Peyer's patch (tissue), 4 donors: ENCODE data around the gene USF1. TPM values are rescaled to one million over a fixed set of nuclear protein-coding genes. Genes with fewer than 3 reads are reported as not detected.
"Not testable (repeated sequence)": the region's sequence is repeated elsewhere in the genome, so short reads cannot be mapped to it uniquely, and the experiment has no call there.

Experiments
- DNase-seq, 3 donors: peaks; one replicate each; pipeline ENCODE4 v3.0.0-alpha.2; 2017 to 2019
- H3K27ac ChIP-seq, 4 donors: fragments of 200-600 bp; sonication (generic); one replicate each; pipeline ENCODE4 v1.5.1; 2016 to 2019
- H3K27me3 ChIP-seq, 2 donors: fragments of 200-600 bp; sonication (generic); one replicate each; pipeline ENCODE4 v1.5.1; 2019
- H3K36me3 ChIP-seq, 3 donors: fragments of 200-600 bp; sonication (generic); one replicate each; pipeline ENCODE4 v1.5.1; 2016 to 2019
- H3K4me1 ChIP-seq, 4 donors: fragments of 200-600 bp; sonication (generic); one replicate each; pipeline ENCODE4 v1.5.1; 2016 to 2019
- H3K4me3 ChIP-seq, 4 donors: fragments of 200-600 bp; sonication (generic); 1 replicate in 3 of 4; 2 replicates in 1 of 4; pipeline ENCODE4 v1.5.1; 2016 to 2019; ENCODE audit warnings: mild to moderate bottlenecking in 1 of 4
- H3K9me3 ChIP-seq, 4 donors: fragments of 200-600 bp; sonication (generic); one replicate each; pipeline ENCODE4 v1.5.1; 2016 to 2019; ENCODE audit warnings: mild to moderate bottlenecking in 1 of 4
- CTCF ChIP-seq, 6 experiments: fragments of 450-650 bp in 4 of 6; fragments of 200-600 bp in 2 of 6; sonication (generic) in 1 of 6; IDR thresholded peaks; one replicate each; pipeline ENCODE4 v1.5.1; 2017 to 2019; ENCODE audit warnings: antibody characterized with exemption in 6 of 6, mild to moderate bottlenecking in 3 of 6, moderate library complexity in 1 of 6
- POLR2A ChIP-seq, 2 donors: fragments of 450-650 bp; IDR thresholded peaks; one replicate each; pipeline ENCODE4 v1.5.1; 2017; ENCODE audit warnings: antibody characterized with exemption in 2 of 2, mild to moderate bottlenecking in 2 of 2, moderate library complexity in 2 of 2
- total RNA-seq, 4 donors: library from RNA; depleted of rRNA; stranded (reverse); fragments of >200 nt; gene quantifications; one replicate each; pipeline ENCODE4 v1.1.0, GENCODE V29; 2016

Gene USF1
- total RNA-seq, 4 donors from 2014 or later, result 72.0 to 119 (median 98.2) TPM

GRCh38 chr1:161021165-161021969 lies 24.4 kb downstream of the USF1 start:
- Histone ChIP-seq H3K4me1 (peaks cover 0 to 28% (median 3%) of the 10 kb centered on the region in 4 donors), H3K36me3 (no peaks in the 10 kb centered on the region), H3K27me3 (no peaks in the 10 kb centered on the region), H3K4me3 (peak overlapping the region; percentile 46 to 81 (median 62)), H3K9me3 (no peaks in the 10 kb centered on the region), H3K27ac (peak overlapping the region; percentile 74 to 91 (median 88))
- peak in 1 of 6 experiments; percentile 7 for TF ChIP-seq CTCF (IDR thresholded peaks at IDR 0.05)
- peak; percentile 94 to 95 for TF ChIP-seq POLR2A (IDR thresholded peaks at IDR 0.05)
- peak; percentile 92 to 99 (median 98) for DNase-seq

GRCh38 chr1:161020509-161021164 lies 25.1 kb downstream of the USF1 start, which contains the start of gene F11R:
TSS of gene F11R (minus strand) at chr1:161021152. CDS start at chr1:161021073, 79 bp downstream.
- TF ChIP-seq CTCF (IDR thresholded peaks at IDR 0.05) (peak in 3 of 6 experiments; percentile 40 to 54 (median 51)), POLR2A (IDR thresholded peaks at IDR 0.05) (peak; percentile 43 to 60)
- DNase-seq, result peak in 2 of 3 donors; percentile 55 to 80
- H3K4me3 ChIP-seq, result peak within 1 kb of the TSS; percentile 46 to 81 (median 62)

GRCh38 chr1:161019751-161020495 lies 25.9 kb downstream of the USF1 start:
- H3K4me1 ChIP-seq, result peaks cover 0 to 34% (median 3%) of the 10 kb centered on the region in 4 donors
- H3K9me3 ChIP-seq, result no peaks in the 10 kb centered on the region
- TF ChIP-seq CTCF (IDR thresholded peaks at IDR 0.05), result no peak
- no peak for TF ChIP-seq POLR2A (IDR thresholded peaks at IDR 0.05)
- H3K27me3 ChIP-seq, result no peaks in the 10 kb centered on the region
- peak overlapping the region; percentile 46 to 81 (median 62) for H3K4me3 ChIP-seq
- H3K27ac ChIP-seq, result peak overlapping the region; percentile 74 to 91 (median 88)
- DNase-seq, result no peak
- no peaks in the 10 kb centered on the region for H3K36me3 ChIP-seq

More at GRCh38 chr1:161020509-161021164, 25.1 kb downstream of the USF1 start, which contains the start of gene F11R:
- Histone ChIP-seq H3K27ac (peak within 1 kb of the TSS; percentile 74 to 91 (median 88)), H3K9me3 (no peaks in the 10 kb centered on the region), H3K27me3 (no peaks in the 10 kb centered on the region), H3K4me1 (peaks cover 0 to 28% (median 3%) of the 10 kb centered on the region in 4 donors), H3K36me3 (no peaks in the 10 kb centered on the region)

- not testable (repeated sequence) for H3K36me3 ChIP-seq, DNase-seq, H3K27me3 ChIP-seq, H3K9me3 ChIP-seq
- Histone ChIP-seq H3K27ac (peak overlapping the region in 2 of 4 donors; percentile 51 to 89), H3K4me3 (peak overlapping the region in 2 of 4 donors; percentile 69 to 81), H3K4me1 (peaks cover 0 to 39% (median 6%) of the 10 kb centered on the region in 4 donors)
These were observed 26.6 kb downstream of the USF1 start for GRCh38 chr1:161019111-161019660.

GRCh38 chr1:161018631-161018930 lies 27.2 kb downstream of the USF1 start:
- Histone ChIP-seq H3K36me3 (no peaks in the 10 kb centered on the region), H3K27ac (peak overlapping the region in 3 of 4 donors; percentile 23 to 62 (median 51)), H3K4me1 (peaks cover 0 to 43% (median 9%) of the 10 kb centered on the region in 4 donors), H3K9me3 (no peaks in the 10 kb centered on the region), H3K4me3 (peak overlapping the region in 2 of 4 donors; percentile 69 to 81), H3K27me3 (no peaks in the 10 kb centered on the region)
- TF ChIP-seq POLR2A (IDR thresholded peaks at IDR 0.05), result no peak
- TF ChIP-seq CTCF (IDR thresholded peaks at IDR 0.05), result no peak
- no peak for DNase-seq
